SJSA1 (cell line): Measurements from ENCODE around the gene LAMA3. TPM values are rescaled to one million over a fixed set of nuclear protein-coding genes. Genes with fewer than 3 reads are reported as not detected.
"Not testable (repeated sequence)": the region's sequence is repeated elsewhere in the genome, so short reads cannot be mapped to it uniquely, and the experiment has no call there.

Experiments
- DNase-seq, 2 experiments: peaks; one replicate each; pipeline ENCODE4 v3.0.0-alpha.2; 2015 to 2020; ENCODE audit warnings: low spot score in 2 of 2, low read depth in 1 of 2
- H3K27ac ChIP-seq: fragments of 250-450 bp; sonication (Bioruptor Pico); 2 replicates; pipeline ENCODE4 v1.5.1; 2020; ENCODE audit warnings: mild to moderate bottlenecking, moderate library complexity
- H3K27me3 ChIP-seq: fragments of 250-450 bp; sonication (Bioruptor Pico); replicated peaks from 2 replicates; pipeline ENCODE4 v1.5.1; 2020; ENCODE audit warnings: mild to moderate bottlenecking, moderate library complexity
- H3K36me3 ChIP-seq: fragments of 250-450 bp; sonication (Bioruptor Pico); 2 replicates; pipeline ENCODE4 v1.5.1; 2020; ENCODE audit warnings: mild to moderate bottlenecking
- H3K4me1 ChIP-seq: fragments of 250-450 bp; sonication (Bioruptor Pico); replicated peaks from 2 replicates; pipeline ENCODE4 v1.6.1; 2021; ENCODE audit warnings: mild to moderate bottlenecking
- H3K4me3 ChIP-seq: fragments of 250-450 bp; sonication (Bioruptor Pico); 2 replicates; pipeline ENCODE4 v1.5.1; 2020; ENCODE audit warnings: mild to moderate bottlenecking
- H3K9me3 ChIP-seq: fragments of 250-450 bp; sonication (Bioruptor Pico); replicated peaks from 2 replicates; pipeline ENCODE4 v1.5.1; 2020; ENCODE audit warnings: mild to moderate bottlenecking
- total RNA-seq: library from RNA; depleted of rRNA; stranded (reverse); fragments of >200 nt; shearing (Covaris generic); gene quantifications from 2 replicates; pipeline ENCODE4 v1.2.3, GENCODE V29; 2014

LAMA3 gene
- total RNA-seq, 1 experiment from 2014 or later: 0.61 TPM

DNA sequence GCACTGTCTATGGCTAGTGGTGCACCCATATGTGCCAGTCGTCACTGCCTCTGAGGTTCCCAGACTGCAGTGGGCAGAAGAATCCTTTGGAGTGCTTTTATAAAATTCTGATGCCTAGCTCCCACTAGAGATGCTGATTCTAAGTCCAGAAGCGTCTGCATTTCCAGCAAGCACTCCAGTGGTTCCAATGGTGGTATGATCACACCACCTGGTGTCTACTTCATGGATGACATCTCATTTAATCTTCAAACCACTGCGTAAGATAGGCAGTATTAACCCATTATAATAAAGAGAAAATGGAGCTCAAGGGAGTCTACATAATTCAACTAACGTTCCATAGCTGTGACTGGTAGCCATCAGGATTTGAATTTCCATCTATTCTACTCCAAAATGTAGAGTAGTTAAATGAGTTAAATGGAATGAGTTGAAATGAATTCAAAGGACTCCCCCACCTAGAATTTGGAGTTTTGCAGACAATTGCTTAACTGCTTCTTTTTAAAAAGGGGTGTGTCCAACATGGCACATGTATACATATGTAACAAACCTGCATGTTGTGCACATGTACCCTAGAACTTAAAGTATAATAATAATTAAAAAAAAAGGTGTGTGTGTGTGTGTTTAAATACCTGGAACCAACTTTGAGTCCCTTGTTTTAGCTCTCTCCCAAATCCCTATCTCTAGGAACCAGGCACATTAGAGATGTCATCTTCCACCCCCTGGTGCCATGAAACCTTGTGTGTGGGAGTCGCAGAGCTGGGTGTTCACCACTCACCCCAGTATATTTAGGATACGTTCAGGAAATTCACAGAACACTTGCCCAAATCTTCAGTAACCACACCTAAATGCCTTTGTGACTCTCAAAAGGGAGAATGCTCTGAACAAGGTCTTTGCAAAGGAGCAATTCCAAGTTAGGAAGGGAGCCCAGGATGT is 14.1 kb downstream of the LAMA3 start:
- H3K27me3 ChIP-seq: peaks cover 15% of the 10 kb centered on the region; the same call in 1 of the 2 replicates
- DNase-seq: peak in 1 of 2 experiments; percentile 36
- H3K36me3 ChIP-seq: no peaks in the 10 kb centered on the region
- H3K4me1 ChIP-seq: no peaks in the 10 kb centered on the region
- H3K9me3 ChIP-seq: 0 out of 2 replicates have a peak, but pooled peaks cover 4% of the 10 kb centered on the region
- H3K27ac ChIP-seq: no peak overlapping the region
- no peak overlapping the region for H3K4me3 ChIP-seq

DNA sequence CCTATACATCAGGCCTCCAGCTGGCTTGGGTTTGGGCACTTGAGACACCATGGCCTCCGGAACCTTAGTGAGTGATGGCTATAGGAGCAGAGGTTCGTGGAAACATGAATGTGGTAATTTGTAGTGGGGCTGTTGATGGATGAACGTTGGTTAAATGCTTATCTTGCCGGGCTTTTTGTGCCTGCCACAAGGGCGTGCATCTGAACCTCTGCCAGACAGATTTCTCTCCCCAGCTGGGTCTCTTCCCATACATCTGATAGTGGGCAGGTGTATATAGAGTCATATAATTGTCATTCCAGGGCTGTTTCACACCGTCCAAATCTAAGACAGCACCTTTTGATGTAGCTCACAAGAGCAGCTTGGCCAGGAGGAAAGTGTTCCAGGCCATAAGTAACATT is 14.7 kb downstream of the LAMA3 start:
- Histone ChIP-seq H3K9me3 (0 out of 2 replicates have a peak, but pooled peaks cover 4% of the 10 kb centered on the region), H3K27me3 (peaks cover 17% of the 10 kb centered on the region; the same call in 1 of the 2 replicates), H3K36me3 (no peaks in the 10 kb centered on the region), H3K4me1 (no peaks in the 10 kb centered on the region), H3K27ac (no peak overlapping the region), H3K4me3 (no peak overlapping the region)
- DNase-seq: no peak

DNA sequence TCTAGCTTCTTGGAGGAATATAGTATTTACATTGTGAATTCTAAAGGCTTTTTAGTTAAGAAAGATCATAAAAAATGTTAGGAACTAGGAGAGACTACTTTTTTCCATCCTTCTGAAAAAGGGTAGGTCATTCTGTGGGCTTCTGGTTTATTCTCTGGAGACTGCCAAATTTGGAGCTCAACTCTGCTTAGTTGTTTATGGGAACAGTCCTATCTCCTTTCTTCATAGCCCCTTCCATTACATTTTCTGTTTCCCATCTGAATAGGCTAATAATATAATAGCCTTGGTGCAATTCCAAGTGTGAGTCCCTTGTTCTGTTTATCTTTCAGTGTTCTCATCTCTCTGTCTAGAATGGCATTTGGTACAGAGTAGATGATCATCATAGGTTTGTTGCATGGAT is 15.6 kb downstream of the LAMA3 start:
- H3K36me3 ChIP-seq: no peaks in the 10 kb centered on the region
- no peak overlapping the region for H3K27ac ChIP-seq
- H3K27me3 ChIP-seq: peaks cover 17% of the 10 kb centered on the region; the same call in 1 of the 2 replicates
- H3K4me1 ChIP-seq: no peaks in the 10 kb centered on the region
- H3K4me3 ChIP-seq: no peak overlapping the region
- DNase-seq: no peak
- 0 out of 2 replicates have a peak, but pooled peaks cover 4% of the 10 kb centered on the region for H3K9me3 ChIP-seq

DNA sequence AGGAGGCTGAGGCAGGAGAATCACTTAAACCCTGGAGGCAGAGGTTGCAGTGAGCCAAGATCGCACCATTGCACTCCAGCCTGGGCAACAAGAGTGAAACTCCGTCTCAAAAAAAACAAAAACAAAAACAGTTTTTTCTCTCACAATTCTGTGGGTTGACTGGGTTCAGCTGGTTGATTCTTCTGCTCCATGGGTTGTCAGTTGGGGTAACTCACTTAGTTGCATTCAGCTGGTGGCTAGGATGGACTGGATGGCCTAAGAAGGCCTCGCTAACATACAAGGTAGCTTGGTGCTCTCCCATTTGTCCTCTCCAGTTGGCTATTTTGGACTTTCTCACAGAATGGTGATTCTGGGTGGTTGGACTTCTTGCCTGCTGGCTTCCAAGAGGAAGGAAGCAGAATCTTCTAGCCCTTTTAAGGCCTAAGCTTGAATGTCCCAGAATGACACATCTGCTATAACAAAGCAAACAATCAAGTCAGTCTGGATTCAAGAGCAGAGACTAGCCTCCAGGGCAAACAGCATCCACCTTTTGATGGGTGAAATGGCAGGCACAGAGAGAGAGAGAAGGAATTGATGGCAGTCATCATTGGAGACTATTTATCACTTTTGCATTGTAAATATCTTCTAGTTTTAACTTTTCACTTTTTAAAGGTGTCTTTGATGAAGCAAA is 17.9 kb downstream of the LAMA3 start:
- no peak overlapping the region for H3K4me3 ChIP-seq
- H3K9me3 ChIP-seq: 0 out of 2 replicates have a peak, but pooled peaks cover 4% of the 10 kb centered on the region
- no peaks in the 10 kb centered on the region for H3K36me3 ChIP-seq
- no peaks in the 10 kb centered on the region for H3K4me1 ChIP-seq
- peaks cover 12% of the 10 kb centered on the region; the same call in 1 of the 2 replicates for H3K27me3 ChIP-seq
- no peak for DNase-seq
- H3K27ac ChIP-seq: no peak overlapping the region

DNA sequence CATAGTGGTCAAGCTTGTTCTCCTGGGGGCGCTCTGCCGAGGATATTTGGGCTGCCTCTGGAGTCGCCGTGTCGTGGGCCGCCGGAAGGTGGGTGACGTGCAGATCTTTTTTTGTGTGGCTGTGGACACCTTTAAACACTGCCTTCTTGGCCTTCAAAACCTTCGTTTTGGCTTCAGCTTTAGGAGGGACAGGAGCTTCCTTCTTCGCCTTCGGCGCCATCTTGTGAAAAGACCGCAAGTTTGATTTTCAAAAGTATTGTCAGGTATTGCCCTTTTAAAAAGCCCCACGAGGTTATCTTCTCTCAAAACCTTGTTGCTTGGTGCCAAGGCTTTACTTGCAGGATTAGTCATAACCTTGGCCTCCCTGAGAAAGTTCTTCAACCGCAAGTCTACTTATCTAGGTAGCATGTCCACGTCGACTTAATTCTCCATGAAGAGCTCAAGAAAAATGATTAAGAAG is 20.8 kb downstream of the LAMA3 start:
- Histone ChIP-seq H3K27ac (no peak overlapping the region), H3K4me1 (no peaks in the 10 kb centered on the region), H3K27me3 (peaks cover 7% of the 10 kb centered on the region; the same call in 1 of the 2 replicates), H3K9me3 (0 out of 2 replicates have a peak, but pooled peaks cover 4% of the 10 kb centered on the region), H3K36me3 (no peaks in the 10 kb centered on the region), H3K4me3 (no peak overlapping the region)
- no peak for DNase-seq

DNA sequence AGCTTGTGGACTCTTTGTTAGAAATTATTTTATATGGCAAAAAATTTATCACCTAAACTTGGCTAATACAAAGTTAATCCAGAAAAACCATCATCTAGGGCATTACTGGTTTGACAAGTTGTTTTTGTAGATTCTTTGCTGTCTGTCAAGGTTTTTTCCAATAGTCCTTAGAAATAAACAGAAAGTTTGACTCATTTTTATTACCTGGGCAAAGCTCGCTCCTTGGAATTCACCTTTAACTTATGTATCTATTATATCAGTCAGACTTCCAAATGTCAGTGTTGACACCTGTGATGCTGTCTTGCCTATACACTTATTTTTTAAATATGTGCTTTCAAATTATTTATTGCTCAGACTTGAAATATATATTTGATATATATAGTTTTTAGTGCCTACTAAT is 21.7 kb downstream of the LAMA3 start:
- no peak for DNase-seq
- H3K9me3 ChIP-seq: 0 out of 2 replicates have a peak, but pooled peaks cover 4% of the 10 kb centered on the region
- peaks cover 7% of the 10 kb centered on the region; the same call in 1 of the 2 replicates for H3K27me3 ChIP-seq
- no peaks in the 10 kb centered on the region for H3K4me1 ChIP-seq
- H3K27ac ChIP-seq: no peak overlapping the region
- no peaks in the 10 kb centered on the region for H3K36me3 ChIP-seq
- H3K4me3 ChIP-seq: no peak overlapping the region

DNA sequence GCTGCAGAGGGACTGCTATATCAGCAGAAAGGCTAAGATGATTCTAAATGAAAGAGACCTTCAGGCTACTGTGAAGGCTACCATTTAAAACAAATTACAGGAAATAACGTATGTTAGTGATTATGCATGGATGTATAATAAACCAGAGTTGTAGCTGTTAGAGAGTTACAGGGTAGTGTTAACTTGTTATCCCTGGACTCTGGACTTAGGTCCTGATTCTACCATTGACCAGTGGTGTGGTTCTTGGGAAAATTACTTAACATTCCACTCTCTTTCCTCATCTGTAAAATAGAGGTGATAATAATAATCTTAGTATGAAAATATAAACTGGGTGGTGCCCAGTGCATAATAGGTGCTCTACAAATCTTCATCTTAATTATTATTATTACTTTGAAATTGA is 22.2 kb downstream of the LAMA3 start:
- Histone ChIP-seq H3K4me3 (no peak overlapping the region), H3K4me1 (peaks cover 3% of the 10 kb centered on the region), H3K9me3 (0 out of 2 replicates have a peak, but pooled peaks cover 4% of the 10 kb centered on the region), H3K27ac (no peak overlapping the region), H3K27me3 (peaks cover 7% of the 10 kb centered on the region; the same call in 1 of the 2 replicates), H3K36me3 (no peaks in the 10 kb centered on the region)
- DNase-seq: no peak

DNA sequence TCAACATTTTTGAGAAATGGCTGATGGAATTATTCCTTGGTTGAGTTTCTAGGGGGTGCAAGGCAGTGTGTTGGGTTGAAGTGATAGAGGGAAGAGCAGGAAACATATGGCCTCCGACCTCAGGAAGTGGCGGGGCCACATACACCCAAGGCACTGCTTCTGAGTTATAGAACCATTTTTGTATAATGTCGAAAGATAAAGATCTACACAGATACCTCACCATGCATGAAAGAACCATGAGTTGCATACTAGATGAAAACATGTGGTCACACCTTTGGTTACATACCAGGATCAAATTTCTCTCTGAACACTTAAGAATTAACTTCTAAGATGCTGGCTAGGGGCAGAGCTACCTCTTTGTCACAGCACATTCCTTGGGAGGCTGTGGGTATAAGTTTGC is 23.2 kb downstream of the LAMA3 start:
- peaks cover 7% of the 10 kb centered on the region; the same call in 1 of the 2 replicates for H3K27me3 ChIP-seq
- DNase-seq: no peak
- peaks cover 11% of the 10 kb centered on the region for H3K4me1 ChIP-seq
- no peak overlapping the region for H3K4me3 ChIP-seq
- H3K36me3 ChIP-seq: no peaks in the 10 kb centered on the region
- H3K27ac ChIP-seq: no peak overlapping the region
- H3K9me3 ChIP-seq: no peaks in the 10 kb centered on the region

DNA sequence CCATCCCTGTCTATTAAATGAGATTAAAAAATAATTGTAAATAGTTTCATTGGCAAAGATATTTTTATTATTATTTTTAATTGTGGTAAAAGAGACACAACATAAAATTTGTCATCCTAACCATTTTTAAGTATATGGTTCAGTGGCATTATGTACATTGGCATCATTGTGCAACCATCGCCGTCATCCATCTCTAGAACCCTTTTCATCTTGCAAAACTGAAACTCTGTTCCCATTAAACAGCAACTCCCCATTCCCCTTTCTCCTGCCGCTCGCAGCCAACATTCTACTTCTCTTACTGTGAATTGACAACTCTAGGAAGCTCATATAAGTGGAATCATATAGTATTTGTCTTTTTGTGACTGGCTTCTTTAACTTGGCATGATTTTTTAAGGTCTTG is 25.3 kb downstream of the LAMA3 start:
- no peak for DNase-seq
- Histone ChIP-seq H3K4me1 (peaks cover 30% of the 10 kb centered on the region), H3K9me3 (no peaks in the 10 kb centered on the region)

DNA sequence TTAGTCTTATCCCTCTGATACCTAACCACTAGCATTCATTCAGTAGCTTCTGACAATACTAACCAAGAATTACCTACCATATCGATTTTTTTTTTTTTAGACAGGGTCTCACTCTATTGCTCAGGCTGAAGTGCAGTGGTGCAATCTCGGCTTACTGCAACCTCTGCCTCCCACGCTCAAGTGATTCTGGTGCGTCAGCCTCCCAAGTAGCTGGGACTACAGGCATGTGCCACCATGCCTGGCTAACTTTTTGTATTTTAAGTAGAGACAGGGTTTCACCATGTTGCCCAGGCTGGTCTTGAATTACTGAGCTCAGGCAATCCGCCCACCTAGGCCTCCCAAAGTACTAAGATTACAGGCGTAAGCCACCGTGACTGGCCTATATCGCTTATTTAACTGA is 26.8 kb downstream of the LAMA3 start:
- not testable (repeated sequence) for H3K27ac ChIP-seq, H3K4me3 ChIP-seq, DNase-seq, H3K27me3 ChIP-seq, H3K9me3 ChIP-seq, H3K36me3 ChIP-seq
- H3K4me1 ChIP-seq: peaks cover 37% of the 10 kb centered on the region

More for the DNA sequence above, 25.3 kb downstream of the LAMA3 start:
- Histone ChIP-seq H3K27ac (no peak overlapping the region), H3K36me3 (no peaks in the 10 kb centered on the region), H3K27me3 (no peaks in the 10 kb centered on the region; the same call in 1 of the 2 replicates), H3K4me3 (no peak overlapping the region)

DNA sequence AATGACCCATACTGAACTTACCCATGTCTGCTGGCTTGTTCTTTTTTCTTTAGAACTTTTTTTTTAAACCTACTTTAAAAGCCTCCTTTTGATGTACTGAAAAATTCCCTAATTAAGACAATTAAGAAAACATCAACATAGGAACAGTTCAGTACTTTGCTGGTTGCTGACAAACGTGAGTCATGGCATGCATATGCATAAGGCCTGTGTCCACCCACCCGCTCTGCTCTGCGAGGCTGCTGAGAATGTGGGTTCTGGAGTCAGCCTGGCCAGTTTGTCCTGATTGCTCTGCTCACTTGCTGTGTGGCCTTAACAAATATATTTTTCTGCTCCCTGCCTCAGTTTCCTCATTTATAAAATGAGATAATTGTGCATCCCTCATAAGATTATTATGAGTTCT is 27.3 kb downstream of the LAMA3 start:
- no peak overlapping the region for H3K4me3 ChIP-seq
- peaks cover 37% of the 10 kb centered on the region for H3K4me1 ChIP-seq
- no peaks in the 10 kb centered on the region for H3K36me3 ChIP-seq
- DNase-seq: peak; percentile 32 to 62
- no peaks in the 10 kb centered on the region for H3K27me3 ChIP-seq
- H3K9me3 ChIP-seq: peaks cover 4% of the 10 kb centered on the region; the same call in 1 of the 2 replicates
- no peak overlapping the region for H3K27ac ChIP-seq

DNA sequence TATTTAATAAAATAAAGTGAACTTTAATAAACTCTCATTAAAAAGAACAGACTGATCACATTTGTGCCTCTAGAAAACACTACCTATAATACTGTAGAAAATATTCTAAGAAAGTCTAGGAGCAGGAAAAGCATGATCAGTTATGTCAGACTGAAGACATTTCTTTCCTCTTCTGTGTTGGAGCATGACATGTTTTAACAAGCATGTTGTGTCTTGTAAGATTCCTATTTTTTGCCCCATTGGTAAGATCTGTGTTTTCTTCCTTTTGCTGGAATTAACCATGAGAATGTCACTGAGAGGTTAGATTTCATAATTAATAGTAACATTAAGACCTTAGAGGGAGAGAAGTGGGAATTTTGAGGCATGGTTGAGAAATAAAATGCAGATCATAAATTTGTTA is 27.7 kb downstream of the LAMA3 start:
- no peak for DNase-seq
- Histone ChIP-seq H3K27me3 (no peaks in the 10 kb centered on the region), H3K4me3 (no peak overlapping the region), H3K36me3 (no peaks in the 10 kb centered on the region), H3K27ac (no peak overlapping the region), H3K9me3 (peaks cover 4% of the 10 kb centered on the region; the same call in 1 of the 2 replicates), H3K4me1 (peaks cover 37% of the 10 kb centered on the region)

DNA sequence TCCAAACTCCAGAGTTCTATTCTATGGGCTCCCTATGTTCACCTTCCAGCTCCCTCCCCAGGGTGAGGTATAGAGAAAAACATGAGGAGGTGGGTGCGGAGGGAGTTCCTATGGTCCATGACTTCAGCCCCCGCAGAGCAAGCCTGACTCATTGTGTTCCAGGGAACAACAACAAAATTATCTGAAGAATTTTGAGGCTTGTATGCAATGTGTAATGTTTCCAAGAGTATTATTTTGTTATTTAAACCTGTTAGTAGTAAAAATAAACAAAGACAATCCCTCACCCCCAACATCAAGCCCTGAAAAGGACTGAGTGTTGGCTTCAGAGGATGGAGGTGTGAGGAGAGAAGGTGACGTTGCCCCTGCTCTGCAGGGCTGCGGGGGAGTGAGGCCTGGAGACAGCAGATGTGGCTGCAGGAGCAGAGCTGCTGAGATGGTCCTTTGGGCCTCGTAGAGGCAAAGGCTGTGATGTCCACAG is 29.0 kb downstream of the LAMA3 start:
- peaks cover 4% of the 10 kb centered on the region; the same call in 1 of the 2 replicates for H3K9me3 ChIP-seq
- peak; percentile 82 to 91 for DNase-seq
- H3K36me3 ChIP-seq: no peaks in the 10 kb centered on the region
- H3K27me3 ChIP-seq: no peaks in the 10 kb centered on the region
- peaks cover 37% of the 10 kb centered on the region for H3K4me1 ChIP-seq
- H3K4me3 ChIP-seq: no peak overlapping the region
- H3K27ac ChIP-seq: peak overlapping the region; percentile 83
